Endothelial cell of umbilical vein (primary cell): ENCODE data around the gene F2RL3. TPM values are rescaled to one million over a fixed set of nuclear protein-coding genes. Genes with fewer than 3 reads are reported as not detected.

Source experiments
- BruUV-seq: library from RNA; stranded (reverse); fragments of 400-500 nt; replicated peaks from 2 replicates; lab custom pipeline; 2021; lab: Mats Ljungman, UMichigan
- CTCF ChIA-PET: fragments of 300-600, 350-600 bp; sonication (Branson Sonifier 250); formaldehyde crosslinking; loops from one replicate; lab custom pipeline; 2021; ENCODE audit warnings: antibody characterized with exemption, inconsistent platforms; lab: Charles Lee
- POLR2A ChIA-PET: fragments of 300-600, 350-600 bp; sonication (Branson Sonifier 250); formaldehyde crosslinking; loops from one replicate; lab custom pipeline; 2021; ENCODE audit warnings: antibody characterized with exemption, inconsistent platforms; lab: Charles Lee
- DNase-seq: peaks from one replicate; pipeline ENCODE4 v3.0.0-alpha.2; 2011; ENCODE audit warnings: low read depth, low spot score
- FAIRE-seq: peaks from 2 replicates; lab custom pipeline; 2011; peaks lifted over from hg19 to GRCh38; lab: Jason Lieb, UNC
- H2AFZ ChIP-seq: 2 replicates; pipeline ENCODE4 v1.6.0; 2012; ENCODE audit warnings: low read depth, low read length, control low read depth, inconsistent platforms
- H3K27ac ChIP-seq: 2 replicates; pipeline ENCODE4 v1.5.1; 2011; ENCODE audit warnings: low read depth, mild to moderate bottlenecking, control low read depth, low read length, moderate library complexity; ENCODE audit not compliant: insufficient read depth
- H3K27me3 ChIP-seq, 2 experiments: 2 replicates each; pipeline versions ENCODE4 v1.6.0 to v1.6.1; 2011; ENCODE audit warnings: low read length in 2 of 2, mixed read lengths in 1 of 2; ENCODE audit not compliant: control insufficient read depth in 2 of 2, insufficient read depth in 2 of 2
- H3K36me3 ChIP-seq, 2 experiments: 2 replicates in 1 of 2; 3 replicates in 1 of 2; pipeline ENCODE4 v1.5.1; 2011; ENCODE audit warnings: low read length in 2 of 2, mild to moderate bottlenecking in 1 of 2, moderate library complexity in 1 of 2; ENCODE audit not compliant: control insufficient read depth in 2 of 2, insufficient read depth in 2 of 2; ENCODE audit errors: extremely low read depth in 1 of 2
- H3K4me1 ChIP-seq: 3 replicates; pipeline ENCODE4 v1.5.1; 2011; ENCODE audit warnings: mild to moderate bottlenecking, low read length; ENCODE audit not compliant: control insufficient read depth, insufficient read depth; ENCODE audit errors: extremely low read depth
- H3K4me2 ChIP-seq: 2 replicates; pipeline ENCODE4 v1.6.1; 2011; ENCODE audit warnings: low read length, control low read depth, mixed read lengths; ENCODE audit not compliant: insufficient read depth
- H3K4me3 ChIP-seq, 3 experiments: fragments of 200-600 bp in 1 of 3; sonication (generic), shearing (Covaris generic) in 1 of 3; replicated peaks in 1 of 3; 2 replicates each; pipeline ENCODE4 v1.5.1; 2011 to 2016; ENCODE audit warnings: control low read depth in 3 of 3, low read length in 3 of 3, mild to moderate bottlenecking in 2 of 3, inconsistent platforms in 1 of 3, low read depth in 1 of 3, moderate library complexity in 1 of 3; ENCODE audit not compliant: insufficient read depth in 1 of 3
- H3K79me2 ChIP-seq: 2 replicates; pipeline ENCODE4 v1.6.0; 2012; ENCODE audit warnings: low read length, inconsistent platforms; ENCODE audit not compliant: control insufficient read depth, insufficient read depth
- H3K9ac ChIP-seq: replicated peaks from 2 replicates; pipeline ENCODE3; 2011; ENCODE audit warnings: low read length, control low read depth; ENCODE audit not compliant: insufficient read depth; ENCODE audit errors: extremely low read depth
- H3K9me1 ChIP-seq: replicated peaks from 3 replicates; pipeline ENCODE4 v1.6.0; 2011; ENCODE audit warnings: mild to moderate bottlenecking, low read length; ENCODE audit not compliant: control insufficient read depth, insufficient read depth; ENCODE audit errors: extremely low read depth
- H3K9me3 ChIP-seq: replicated peaks from 2 replicates; pipeline ENCODE4 v1.5.1; 2012; ENCODE audit warnings: low read length, inconsistent platforms; ENCODE audit not compliant: control insufficient read depth, insufficient read depth
- H4K20me1 ChIP-seq: replicated peaks from 2 replicates; pipeline ENCODE3; 2011; ENCODE audit warnings: mild to moderate bottlenecking, low read length; ENCODE audit not compliant: control insufficient read depth, insufficient read depth; ENCODE audit errors: extremely low read depth
- EZH2 ChIP-seq: IDR thresholded peaks from 2 replicates; pipeline ENCODE4 v1.6.1; 2012; ENCODE audit warnings: borderline replicate concordance, low read depth, mild to moderate bottlenecking, moderate library complexity, low read length, inconsistent platforms; ENCODE audit not compliant: severe bottlenecking
- FOS ChIP-seq: IDR thresholded peaks from 2 replicates; pipeline ENCODE4 v1.6.1; 2011; ENCODE audit warnings: mild to moderate bottlenecking, low read length, moderate library complexity, borderline replicate concordance; ENCODE audit not compliant: insufficient read depth
- GATA2 ChIP-seq: IDR thresholded peaks from 2 replicates; pipeline ENCODE4 v1.7.0; 2011; ENCODE audit warnings: low read depth, mild to moderate bottlenecking, moderate library complexity, mixed read lengths, low read length; ENCODE audit not compliant: insufficient read length, insufficient read depth
- JUN ChIP-seq: IDR thresholded peaks from 2 replicates; pipeline ENCODE4 v1.6.1; 2011; ENCODE audit warnings: borderline replicate concordance, low read depth; ENCODE audit not compliant: insufficient read length, insufficient read depth
- MAX ChIP-seq: IDR thresholded peaks from 2 replicates; pipeline ENCODE4 v1.6.1; 2011; ENCODE audit not compliant: insufficient read depth, insufficient read length
- MYC ChIP-seq: IDR thresholded peaks from one replicate; pipeline ENCODE4 v1.6.1; 2011; ENCODE audit warnings: mild to moderate bottlenecking, low read depth, low read length
- POLR2A ChIP-seq: IDR thresholded peaks from 2 replicates; pipeline ENCODE4 v1.6.1; 2012; ENCODE audit warnings: low read depth, mild to moderate bottlenecking, control low read depth, low read length
- POLR2AphosphoS5 ChIP-seq: IDR thresholded peaks from 2 replicates; pipeline ENCODE4 v1.6.1; 2012; ENCODE audit warnings: low read depth, mild to moderate bottlenecking, control low read depth, low read length, moderate library complexity; ENCODE audit not compliant: insufficient read depth
- dilution Hi-C: fragments of 300-500 bp; cut with MboI; formaldehyde crosslinking; loops from one replicate; pipeline ENCODE4 v1.15.0; 2019; ENCODE audit warnings: low sequenced_read_pairs; ENCODE audit not compliant: extremely low pct_ligation_motif_present
- intact Hi-C: fragments of 100-400 bp; cut with micrococcal nuclease; formaldehyde crosslinking; loops from one replicate; pipeline ENCODE4 v1.10.0; 2022
- polyA plus RNA-seq, 4 experiments: library from polyadenylated mRNA; depleted of rRNA in 3 of 4; stranded (reverse) in 3 of 4; unstranded in 1 of 4; fragments of >200 nt; gene quantifications; 2 replicates each; pipeline versions ENCODE4 v1.2.1 to v1.2.3, GENCODE V29; 2011 to 2012; ENCODE audit warnings: missing spikeins in 1 of 4
- small RNA-seq: library from RNA; depleted of rRNA; stranded (forward); fragments of <200 nt; gene quantifications from one replicate; pipeline ENCODE3, GENCODE V24; 2012; ENCODE audit warnings: low replicate concordance, low read depth; ENCODE audit not compliant: insufficient read depth, insufficient read length
- total RNA-seq: library from RNA; stranded (reverse); gene quantifications from 2 replicates; pipeline ENCODE4 v1.2.3, GENCODE V29; 2021
- TF ChIP-seq, protein P1 (sequence below), 2 donors: IDR thresholded peaks; 1 replicate in 1 of 2; 2 replicates in 1 of 2; pipeline ENCODE4 v1.5.1; 2011; ENCODE audit warnings: low read length in 2 of 2, mild to moderate bottlenecking in 2 of 2, moderate library complexity in 2 of 2, control low read depth in 1 of 2, inconsistent platforms in 1 of 2, low read depth in 1 of 2; ENCODE audit not compliant: insufficient read depth in 1 of 2; ENCODE audit errors: extremely low read depth in 1 of 2

The F2RL3 gene
- total and polyA plus RNA-seq, 2 donors (not counting 3 experiments of a cell fraction or from before 2014, with no cell fraction given), result 1.2 to 1.7 TPM

GRCh38 chr19:16940626-16941025 lies 51.8 kb downstream of the F2RL3 start:
- FAIRE-seq, result no peak
- Histone ChIP-seq H2AFZ (no peak overlapping the region), H3K9me3 (no peaks in the 10 kb centered on the region), H3K4me1 (no peaks in the 10 kb centered on the region), H3K4me2 (no peak overlapping the region), H3K36me3 (no peaks in the 10 kb centered on the region), H3K27ac (no peak overlapping the region), H3K27me3 (no peaks in the 10 kb centered on the region), H3K4me3 (no peak overlapping the region), H3K9ac (no peak overlapping the region), H4K20me1 (no peaks in the 10 kb centered on the region), H3K79me2 (no peaks in the 10 kb centered on the region), H3K9me1 (no peaks in the 10 kb centered on the region)
- intact Hi-C loops (no loop called here), dilution Hi-C loops (no loop called here)
- no peak for TF ChIP-seq GATA2
- no peak for TF ChIP-seq FOS
- TF ChIP-seq MYC, result no peak
- no peak for TF ChIP-seq POLR2A
- TF ChIP-seq EZH2, result no peak
- TF ChIP-seq POLR2AphosphoS5, result no peak
- no peak for TF ChIP-seq MAX
- TF ChIP-seq JUN, result no peak
- TF ChIP-seq, protein P1, sequence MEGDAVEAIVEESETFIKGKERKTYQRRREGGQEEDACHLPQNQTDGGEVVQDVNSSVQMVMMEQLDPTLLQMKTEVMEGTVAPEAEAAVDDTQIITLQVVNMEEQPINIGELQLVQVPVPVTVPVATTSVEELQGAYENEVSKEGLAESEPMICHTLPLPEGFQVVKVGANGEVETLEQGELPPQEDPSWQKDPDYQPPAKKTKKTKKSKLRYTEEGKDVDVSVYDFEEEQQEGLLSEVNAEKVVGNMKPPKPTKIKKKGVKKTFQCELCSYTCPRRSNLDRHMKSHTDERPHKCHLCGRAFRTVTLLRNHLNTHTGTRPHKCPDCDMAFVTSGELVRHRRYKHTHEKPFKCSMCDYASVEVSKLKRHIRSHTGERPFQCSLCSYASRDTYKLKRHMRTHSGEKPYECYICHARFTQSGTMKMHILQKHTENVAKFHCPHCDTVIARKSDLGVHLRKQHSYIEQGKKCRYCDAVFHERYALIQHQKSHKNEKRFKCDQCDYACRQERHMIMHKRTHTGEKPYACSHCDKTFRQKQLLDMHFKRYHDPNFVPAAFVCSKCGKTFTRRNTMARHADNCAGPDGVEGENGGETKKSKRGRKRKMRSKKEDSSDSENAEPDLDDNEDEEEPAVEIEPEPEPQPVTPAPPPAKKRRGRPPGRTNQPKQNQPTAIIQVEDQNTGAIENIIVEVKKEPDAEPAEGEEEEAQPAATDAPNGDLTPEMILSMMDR (IDR thresholded peaks at IDR 0.05; ENCODE audit: extremely low read depth in 1 of 2, insufficient read depth in 1 of 2, low read depth in 1 of 2, low read length in 2 of 2), result no peak
- POLR2A ChIA-PET, result no interaction called here
- CTCF ChIA-PET, result no interaction called here
- BruUV-seq, result no TSS peak
- no peak for DNase-seq

Small RNA genes within 50 kb of the gene (small RNA-seq; reads per million reads assigned to genes)
- gene RN7SL823P (not detected), gene RN7SL835P (not detected)

Other genes with a start within 250 kb of the F2RL3 start
- 45.7 and 51.1 TPM in 2 replicates for gene SMIM7, start 228.9 kb upstream of the F2RL3 start, total RNA-seq
- 53.7 and 62.0 TPM in 2 replicates for gene SMIM7, start 228.9 kb upstream of the F2RL3 start, polyA plus RNA-seq
- gene TMEM38A, start 227.9 kb upstream of the F2RL3 start, total RNA-seq, result 1.6 and 2.2 TPM in 2 replicates
- gene TMEM38A, start 227.9 kb upstream of the F2RL3 start, polyA plus RNA-seq, result 1.6 and 2.0 TPM in 2 replicates
- gene NWD1, start 169.2 kb upstream of the F2RL3 start, total RNA-seq, result not detected in 2 replicates
- gene NWD1, start 169.2 kb upstream of the F2RL3 start, polyA plus RNA-seq, result not detected in 2 replicates
- 69.2 and 75.0 TPM in 2 replicates for gene SIN3B, start 59.6 kb upstream of the F2RL3 start, total RNA-seq
- gene SIN3B, start 59.6 kb upstream of the F2RL3 start, polyA plus RNA-seq, result 42.8 and 46.2 TPM in 2 replicates
- 2.2 and 2.9 TPM in 2 replicates for gene CPAMD8, start 137.8 kb downstream of the F2RL3 start, total RNA-seq
- 3.9 and 5.3 TPM in 2 replicates for gene CPAMD8, start 137.8 kb downstream of the F2RL3 start, polyA plus RNA-seq
- gene HAUS8, start 186.5 kb downstream of the F2RL3 start, total RNA-seq, result 23.4 and 30.3 TPM in 2 replicates
- gene HAUS8, start 186.5 kb downstream of the F2RL3 start, polyA plus RNA-seq, result 9.0 and 9.6 TPM in 2 replicates
- 119 and 124 TPM in 2 replicates for gene MYO9B, start 186.8 kb downstream of the F2RL3 start, total RNA-seq
- gene MYO9B, start 186.8 kb downstream of the F2RL3 start, polyA plus RNA-seq, result 64.4 and 69.8 TPM in 2 replicates